Tongue (tissue), 2 donors: ENCODE data around the gene CLN3. TPM values are rescaled to one million over a fixed set of nuclear protein-coding genes. Genes with fewer than 3 reads are reported as not detected.
A peak's percentile ranks its signal among the peaks of the same experiment; 100 is the strongest.
"Not testable (repeated sequence)": the region's sequence is repeated elsewhere in the genome, so short reads cannot be mapped to it uniquely, and the experiment has no call there.

ENCODE experiments used
- DNase-seq: peaks from one replicate; pipeline ENCODE4 v3.0.0-alpha.2; 2015
- total RNA-seq: library from RNA; depleted of rRNA; stranded (reverse); fragments of >200 nt; gene quantifications from one replicate; pipeline ENCODE4 v1.2.3, GENCODE V29; 2014

Gene CLN3
- total RNA-seq = 14.5 TPM

GRCh38 chr16:28491970-28492474 lies at the start of gene CLN3:
CLN3 (minus strand) TSS chr16:28492074; CDS start chr16:28491759, 315 bp downstream.
- peak; percentile 97 for DNase-seq

GRCh38 chr16:28540346-28540745 lies 48.5 kb upstream of the CLN3 start:
- no peak for DNase-seq

GRCh38 chr16:28538733-28539596 lies 47.1 kb upstream of the CLN3 start, which contains the start of gene NUPR1:
NUPR1 (minus strand) TSS chr16:28538974; CDS start chr16:28538907, 67 bp downstream.
- peak; percentile 94 for DNase-seq

- DNase-seq = no peak
Observed at GRCh38 chr16:28537964-28538732, 46.3 kb upstream of the CLN3 start.

- DNase-seq = peak; percentile 69
Observed at GRCh38 chr16:28537076-28537475, 45.2 kb upstream of the CLN3 start.

GRCh38 chr16:28534542-28535373 lies 42.9 kb upstream of the CLN3 start:
- no peak for DNase-seq

- no peak for DNase-seq
Observed at GRCh38 chr16:28532940-28533647, 41.2 kb upstream of the CLN3 start.

GRCh38 chr16:28531777-28532744 lies 40.2 kb upstream of the CLN3 start:
- peak; percentile 21 for DNase-seq

- DNase-seq = no peak
Observed at GRCh38 chr16:28529124-28529523, 37.2 kb upstream of the CLN3 start.

GRCh38 chr16:28528463-28528867 lies 36.6 kb upstream of the CLN3 start:
- no peak for DNase-seq

- no peak for DNase-seq
Observed at GRCh38 chr16:28527985-28528384, 36.1 kb upstream of the CLN3 start.

- DNase-seq = not testable (repeated sequence)
Observed at GRCh38 chr16:28527100-28527785, 35.4 kb upstream of the CLN3 start.

- DNase-seq = no peak
Observed at GRCh38 chr16:28526201-28527099, 34.6 kb upstream of the CLN3 start.

- no peak for DNase-seq
Observed at GRCh38 chr16:28524681-28525171, 32.9 kb upstream of the CLN3 start.

GRCh38 chr16:28522792-28523191 lies 30.9 kb upstream of the CLN3 start:
- no peak for DNase-seq

GRCh38 chr16:28521436-28521835 lies 29.6 kb upstream of the CLN3 start:
- no peak for DNase-seq

- DNase-seq = no peak
Observed at GRCh38 chr16:28520672-28521071, 28.8 kb upstream of the CLN3 start.

- no peak for DNase-seq
Observed at GRCh38 chr16:28514246-28514645, 22.4 kb upstream of the CLN3 start.
